Small intestine (tissue), 7 donors: ENCODE measurements around the gene ARHGEF28. TPM values are rescaled to one million over a fixed set of nuclear protein-coding genes. Genes with fewer than 3 reads are reported as not detected.

Source experiments
- DNase-seq, 2 donors: peaks; one replicate each; pipeline versions ENCODE4 v3.0.0 to v3.0.0-alpha.2; 2013
- FAIRE-seq: peaks from 2 replicates; lab custom pipeline; 2012; peaks lifted over from hg19 to GRCh38; lab: Jason Lieb, UNC
- H3K27ac ChIP-seq, 3 donors: one replicate each; pipeline ENCODE4 v1.5.1; 2013; ENCODE audit warnings: low read length in 2 of 3, mild to moderate bottlenecking in 2 of 3, control low read depth in 1 of 3, inconsistent platforms in 1 of 3, low read depth in 1 of 3, moderate library complexity in 1 of 3
- H3K27me3 ChIP-seq, 3 donors: one replicate each; pipeline ENCODE4 v1.6.1; 2013; ENCODE audit warnings: low read length in 3 of 3, inconsistent platforms in 1 of 3; ENCODE audit not compliant: control insufficient read depth in 3 of 3, insufficient read depth in 3 of 3
- H3K36me3 ChIP-seq, 3 donors: one replicate each; pipeline ENCODE4 v1.6.1; 2013; ENCODE audit warnings: low read length in 3 of 3, inconsistent platforms in 1 of 3, low read depth in 1 of 3, mild to moderate bottlenecking in 1 of 3, moderate library complexity in 1 of 3; ENCODE audit not compliant: control insufficient read depth in 3 of 3, insufficient read depth in 2 of 3
- H3K4me1 ChIP-seq, 3 donors: one replicate each; pipeline ENCODE4 v1.6.1; 2013; ENCODE audit warnings: low read length in 2 of 3, inconsistent platforms in 1 of 3, low read depth in 1 of 3, mild to moderate bottlenecking in 1 of 3, moderate library complexity in 1 of 3; ENCODE audit not compliant: control insufficient read depth in 3 of 3, insufficient read depth in 2 of 3
- H3K4me3 ChIP-seq, 3 donors: one replicate each; pipeline ENCODE4 v1.5.1; 2013; ENCODE audit warnings: low read length in 3 of 3, control low read depth in 1 of 3, inconsistent platforms in 1 of 3, low read depth in 1 of 3, mild to moderate bottlenecking in 1 of 3, moderate library complexity in 1 of 3
- H3K9me3 ChIP-seq, 2 donors: one replicate each; pipeline ENCODE4 v1.6.1; 2013; ENCODE audit warnings: low read depth in 1 of 2, low read length in 1 of 2; ENCODE audit not compliant: control insufficient read depth in 2 of 2, insufficient read depth in 1 of 2
- WGBS, 3 donors: extraction: QIAGEN DNeasy Blood & Tissue Kit; methylation state at CpG; one replicate each; pipeline ENCODE4 v1.1.7; 2013; 5-methylcytosine and 5-hydroxymethylcytosine counted together
- polyA plus RNA-seq, 4 donors: library from polyadenylated mRNA; stranded (reverse) in 3 of 4; unstranded in 1 of 4; fragments of 200-250 nt in 3 of 4; fragments of 120-200 nt in 1 of 4; gene quantifications; one replicate each; pipeline versions ENCODE4 v1.2.1 to v1.2.3, GENCODE V29; 2013
- donor health status: healthy with polysubstance abuse.
- donor health status: control.
- donor health status: control.
- donor health status: Bipolar disorder and iron deficiency.
- donor health status: healthy.

ARHGEF28 gene
- polyA plus RNA-seq, 4 donors, result 1.1 to 16.5 (median 2.7) TPM

GRCh38 chr5:73780302-73781080 is 154.5 kb downstream of the ARHGEF28 start:
- DNase-seq, result peak; percentile 86 to 90
- no peak for FAIRE-seq
- Histone ChIP-seq H3K27me3 (no peaks in the 10 kb centered on the region), H3K9me3 (no peaks in the 10 kb centered on the region), H3K4me3 (no peak overlapping the region), H3K4me1 (peaks cover 7 to 18% (median 8%) of the 10 kb centered on the region in 3 donors), H3K27ac (peak overlapping the region in 1 of 3 donors; percentile 68), H3K36me3 (peaks cover 0 to 2% (median 0%) of the 10 kb centered on the region in 3 donors)
- 33 to 65% (median 49%) methylated on average over 11 of the region's 11 CpGs for WGBS, 3 donors

- FAIRE-seq (no peak), DNase-seq (no peak)
- WGBS, 3 donors, result 75 to 81% (median 80%) methylated on average over 6 of the region's 6 CpGs
- Histone ChIP-seq H3K4me1 (peaks cover 7 to 18% (median 8%) of the 10 kb centered on the region in 3 donors), H3K9me3 (no peaks in the 10 kb centered on the region), H3K36me3 (peaks cover 0 to 2% (median 0%) of the 10 kb centered on the region in 3 donors), H3K4me3 (no peak overlapping the region), H3K27me3 (no peaks in the 10 kb centered on the region), H3K27ac (no peak overlapping the region)
Observed at GRCh38 chr5:73781107-73781768, 155.2 kb downstream of the ARHGEF28 start.

GRCh38 chr5:73783828-73784227 is 157.8 kb downstream of the ARHGEF28 start:
- H3K27me3 ChIP-seq, result no peaks in the 10 kb centered on the region
- H3K4me3 ChIP-seq, result no peak overlapping the region
- H3K36me3 ChIP-seq, result peaks cover 0 to 2% (median 0%) of the 10 kb centered on the region in 3 donors
- FAIRE-seq, result no peak
- H3K27ac ChIP-seq, result no peak overlapping the region
- 77 to 90% (median 81%) methylated on average over 1 of the region's 1 CpG for WGBS, 3 donors
- DNase-seq, result no peak
- peaks cover 7 to 25% (median 8%) of the 10 kb centered on the region in 3 donors for H3K4me1 ChIP-seq
- no peaks in the 10 kb centered on the region for H3K9me3 ChIP-seq

- peaks cover 0 to 7% (median 0%) of the 10 kb centered on the region in 3 donors for H3K4me1 ChIP-seq
- FAIRE-seq (no peak), DNase-seq (peak; percentile 33 to 58)
- H3K27me3 ChIP-seq, result no peaks in the 10 kb centered on the region
- no peak overlapping the region for H3K4me3 ChIP-seq
- WGBS, 3 donors, result 71 to 77% (median 76%) methylated on average over 13 of the region's 13 CpGs
- no peaks in the 10 kb centered on the region for H3K9me3 ChIP-seq
- H3K27ac ChIP-seq, result peak overlapping the region in 1 of 3 donors; percentile 36
- H3K36me3 ChIP-seq, result no peaks in the 10 kb centered on the region
Observed at GRCh38 chr5:73786043-73786831, 160.2 kb downstream of the ARHGEF28 start.

- WGBS, 3 donors, result 64 to 84% (median 76%) methylated on average over 2 of the region's 2 CpGs
- Histone ChIP-seq H3K36me3 (no peaks in the 10 kb centered on the region), H3K4me3 (no peak overlapping the region), H3K4me1 (peaks cover 0 to 7% (median 0%) of the 10 kb centered on the region in 3 donors), H3K27ac (no peak overlapping the region), H3K9me3 (no peaks in the 10 kb centered on the region), H3K27me3 (no peaks in the 10 kb centered on the region)
- FAIRE-seq (no peak), DNase-seq (no peak)
Observed at GRCh38 chr5:73789851-73790281, 163.9 kb downstream of the ARHGEF28 start.

DNA sequence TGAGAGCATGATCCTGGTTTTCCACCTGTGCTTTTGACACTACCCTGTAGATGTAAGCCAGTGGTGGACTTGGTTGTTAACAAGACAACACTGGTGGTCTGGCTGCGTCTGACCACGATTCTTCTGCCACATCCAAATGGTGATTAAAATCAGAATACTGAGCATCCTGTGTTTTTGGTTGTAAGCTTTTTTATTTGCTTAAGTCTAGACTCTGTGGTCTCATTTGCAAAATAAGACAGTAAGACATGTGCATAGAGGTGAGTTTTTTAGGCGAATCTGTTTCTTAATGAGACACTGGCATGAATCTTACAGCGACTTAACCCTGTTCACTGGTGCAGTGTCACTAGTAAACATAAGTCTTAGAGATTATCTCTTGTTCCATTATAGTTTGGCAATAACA is 165.4 kb downstream of the ARHGEF28 start:
- Histone ChIP-seq H3K36me3 (no peaks in the 10 kb centered on the region), H3K27me3 (no peaks in the 10 kb centered on the region), H3K27ac (no peak overlapping the region), H3K9me3 (no peaks in the 10 kb centered on the region), H3K4me1 (peaks cover 0 to 7% (median 0%) of the 10 kb centered on the region in 3 donors), H3K4me3 (no peak overlapping the region)
- FAIRE-seq (no peak), DNase-seq (no peak)
- 68 to 89% (median 70%) methylated on average over 4 of the region's 4 CpGs for WGBS, 3 donors

DNA sequence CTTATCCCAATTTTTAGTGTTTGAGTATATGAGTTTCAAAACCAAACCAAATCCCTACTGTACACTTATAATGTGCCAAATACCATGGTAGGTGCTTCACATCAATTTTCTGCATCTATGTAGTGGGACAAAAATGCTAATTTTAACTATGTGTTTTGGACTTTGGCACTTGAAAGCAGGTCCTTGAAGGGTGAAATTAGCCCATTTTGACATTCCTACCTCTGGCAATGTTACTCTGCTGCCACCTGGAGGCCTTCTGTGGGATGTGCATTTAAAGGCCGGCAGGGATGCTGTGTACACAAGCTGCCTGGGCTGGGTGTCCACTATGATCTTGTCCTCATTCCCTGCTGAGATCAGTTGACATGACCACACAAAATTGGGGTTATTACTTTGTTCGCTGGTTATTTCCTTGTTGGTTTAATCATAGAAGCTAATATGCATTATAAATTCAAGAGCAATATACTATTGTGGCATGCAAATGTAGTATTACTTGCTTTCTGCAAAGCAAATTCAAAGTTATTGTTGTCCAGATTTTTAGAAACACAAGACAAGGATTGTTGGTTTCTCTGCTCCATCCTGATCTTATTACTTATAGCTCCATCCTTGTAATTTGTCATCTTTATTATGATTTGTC is 166.8 kb downstream of the ARHGEF28 start:
- H3K27ac ChIP-seq, result no peak overlapping the region
- WGBS, 3 donors, result 0 to 2% (median 0%) methylated on average over 2 of the region's 2 CpGs
- H3K4me1 ChIP-seq, result no peaks in the 10 kb centered on the region
- no peak overlapping the region for H3K4me3 ChIP-seq
- peak; percentile 70 to 78 for DNase-seq
- no peak for FAIRE-seq
- H3K27me3 ChIP-seq, result no peaks in the 10 kb centered on the region
- no peaks in the 10 kb centered on the region for H3K36me3 ChIP-seq
- no peaks in the 10 kb centered on the region for H3K9me3 ChIP-seq

DNA sequence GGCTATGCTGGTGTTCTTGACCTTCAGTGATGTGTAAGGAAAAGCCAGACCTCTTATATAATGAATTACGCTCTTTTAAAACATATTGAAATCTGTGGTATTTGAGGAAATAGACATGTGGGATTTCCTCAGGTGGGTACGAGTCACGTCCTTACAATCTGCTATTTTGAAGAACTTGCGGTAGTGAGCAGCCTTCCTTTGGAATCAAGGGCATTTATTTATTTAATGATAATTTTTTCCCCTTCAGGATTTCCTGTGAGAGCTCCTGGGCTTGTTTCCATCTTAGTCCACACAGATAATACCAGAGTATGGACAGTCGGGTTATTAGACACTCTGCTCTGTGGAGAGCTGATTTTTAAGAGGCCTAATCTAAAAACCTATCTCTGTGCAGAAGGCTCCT is 167.9 kb downstream of the ARHGEF28 start:
- no peak overlapping the region for H3K4me3 ChIP-seq
- FAIRE-seq, result no peak
- 76 to 90% (median 82%) methylated on average over 5 of the region's 5 CpGs for WGBS, 3 donors
- H3K27ac ChIP-seq, result no peak overlapping the region
- no peaks in the 10 kb centered on the region for H3K36me3 ChIP-seq
- H3K27me3 ChIP-seq, result no peaks in the 10 kb centered on the region
- no peaks in the 10 kb centered on the region for H3K4me1 ChIP-seq
- no peak for DNase-seq
- H3K9me3 ChIP-seq, result no peaks in the 10 kb centered on the region
